GM12878 (cell line): ENCODE results near the gene RPS3.

Experiments
- TCF12 ChIP-seq: IDR thresholded peaks from 2 replicates; pipeline ENCODE4 v1.6.1; 2011; ENCODE audit warnings: low read depth, mild to moderate bottlenecking, low read length
- YBX1 ChIP-seq: fragments of 450-650 bp; IDR thresholded peaks from 2 replicates; pipeline ENCODE4 v1.6.1; 2016; ENCODE audit warnings: antibody characterized with exemption

GRCh38 chr11:75434051-75434450 is 34.7 kb downstream of the RPS3 start:
- TF ChIP-seq YBX1, result no peak
- no peak for TF ChIP-seq TCF12
